AG04449 (cell line): Measurements from ENCODE around the gene SRBD1.

Experiments
- CTCF ChIA-PET: fragments of 350-600 bp; formaldehyde crosslinking; extraction: SDS; loops from one replicate; lab custom pipeline; 2021; ENCODE audit warnings: antibody characterized with exemption; lab: Yijun Ruan, JAX
- POLR2A ChIA-PET: fragments of 400-600, 350-600 bp; formaldehyde crosslinking; extraction: SDS; loops from one replicate; lab custom pipeline; 2020; ENCODE audit warnings: antibody characterized with exemption, inconsistent platforms; lab: Yijun Ruan, JAX
- DNase-seq: peaks from one replicate; pipeline ENCODE4 v3.0.0-alpha.2; 2010; ENCODE audit warnings: low read depth, low spot score
- H3K4me3 ChIP-seq: 2 replicates; pipeline ENCODE4 v1.5.1; 2011; ENCODE audit warnings: low read depth, mild to moderate bottlenecking, control low read depth, low read length
- TF ChIP-seq, protein P1 (sequence below): IDR thresholded peaks from one replicate; pipeline ENCODE4 v1.5.1; 2011; ENCODE audit warnings: mild to moderate bottlenecking, moderate library complexity, low read length, control low read depth, inconsistent platforms; ENCODE audit not compliant: insufficient read depth; ENCODE audit errors: missing control alignments

The SRBD1 gene

DNA sequence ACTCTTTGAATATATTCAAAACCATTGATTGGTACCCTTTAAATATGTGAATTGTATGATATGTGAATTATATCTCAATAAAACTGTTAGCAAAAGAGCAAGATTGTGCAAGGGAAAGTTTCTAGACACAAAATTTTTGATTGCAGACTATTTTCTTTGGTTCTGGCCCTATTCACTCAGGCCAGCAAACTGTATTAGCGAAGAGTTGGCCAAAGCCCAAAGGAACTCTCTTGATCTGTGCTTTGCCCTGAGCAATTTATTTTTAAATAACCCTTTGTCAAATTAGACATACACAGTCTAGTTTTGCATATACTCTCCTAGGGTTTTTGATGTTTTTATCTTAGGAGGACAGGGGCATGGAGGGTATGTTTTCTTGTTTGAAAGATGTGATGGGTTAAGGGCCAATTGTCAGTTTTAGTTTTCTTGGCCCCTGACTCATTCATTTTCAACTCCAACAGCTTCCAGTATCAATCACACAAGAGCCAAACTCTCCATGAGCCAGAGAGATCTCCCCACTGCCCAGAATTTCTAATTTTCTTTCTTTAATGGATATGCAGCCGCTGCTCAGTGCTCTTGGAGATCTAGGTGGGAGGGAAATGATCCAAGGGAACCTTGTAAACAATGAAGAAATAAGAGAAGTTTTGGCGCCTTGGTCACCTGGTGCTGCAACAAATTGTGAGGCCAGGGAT lies 231.5 kb downstream of the SRBD1 start:
- ChIA-PET POLR2A (no interaction called here), CTCF (no interaction called here)
- TF ChIP-seq, protein P1, sequence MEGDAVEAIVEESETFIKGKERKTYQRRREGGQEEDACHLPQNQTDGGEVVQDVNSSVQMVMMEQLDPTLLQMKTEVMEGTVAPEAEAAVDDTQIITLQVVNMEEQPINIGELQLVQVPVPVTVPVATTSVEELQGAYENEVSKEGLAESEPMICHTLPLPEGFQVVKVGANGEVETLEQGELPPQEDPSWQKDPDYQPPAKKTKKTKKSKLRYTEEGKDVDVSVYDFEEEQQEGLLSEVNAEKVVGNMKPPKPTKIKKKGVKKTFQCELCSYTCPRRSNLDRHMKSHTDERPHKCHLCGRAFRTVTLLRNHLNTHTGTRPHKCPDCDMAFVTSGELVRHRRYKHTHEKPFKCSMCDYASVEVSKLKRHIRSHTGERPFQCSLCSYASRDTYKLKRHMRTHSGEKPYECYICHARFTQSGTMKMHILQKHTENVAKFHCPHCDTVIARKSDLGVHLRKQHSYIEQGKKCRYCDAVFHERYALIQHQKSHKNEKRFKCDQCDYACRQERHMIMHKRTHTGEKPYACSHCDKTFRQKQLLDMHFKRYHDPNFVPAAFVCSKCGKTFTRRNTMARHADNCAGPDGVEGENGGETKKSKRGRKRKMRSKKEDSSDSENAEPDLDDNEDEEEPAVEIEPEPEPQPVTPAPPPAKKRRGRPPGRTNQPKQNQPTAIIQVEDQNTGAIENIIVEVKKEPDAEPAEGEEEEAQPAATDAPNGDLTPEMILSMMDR = no peak
- DNase-seq = no peak
- H3K4me3 ChIP-seq = no peak overlapping the region

DNA sequence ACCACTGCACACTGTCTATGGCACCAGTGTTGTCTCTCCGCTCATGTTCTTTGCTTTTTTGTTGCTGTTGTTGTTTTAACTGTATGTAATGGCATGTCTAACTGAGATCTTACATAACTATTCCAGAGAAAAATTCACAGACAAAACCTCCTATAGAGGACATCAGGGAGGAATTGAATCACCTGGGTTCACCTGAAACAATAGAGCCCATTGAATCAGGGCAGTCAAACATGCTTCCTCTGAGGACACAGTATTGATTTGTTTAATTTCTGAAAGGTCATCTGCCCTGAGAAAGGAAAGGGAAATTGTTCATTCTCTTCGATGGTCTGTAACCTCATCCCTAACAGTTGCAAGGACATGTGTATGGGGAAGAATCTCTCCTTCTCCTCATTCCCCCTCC lies 237.5 kb downstream of the SRBD1 start:
- no peak overlapping the region for H3K4me3 ChIP-seq
- TF ChIP-seq, protein P1 = no peak
- no peak for DNase-seq
- ChIA-PET POLR2A (no interaction called here), CTCF (no interaction called here)

DNA sequence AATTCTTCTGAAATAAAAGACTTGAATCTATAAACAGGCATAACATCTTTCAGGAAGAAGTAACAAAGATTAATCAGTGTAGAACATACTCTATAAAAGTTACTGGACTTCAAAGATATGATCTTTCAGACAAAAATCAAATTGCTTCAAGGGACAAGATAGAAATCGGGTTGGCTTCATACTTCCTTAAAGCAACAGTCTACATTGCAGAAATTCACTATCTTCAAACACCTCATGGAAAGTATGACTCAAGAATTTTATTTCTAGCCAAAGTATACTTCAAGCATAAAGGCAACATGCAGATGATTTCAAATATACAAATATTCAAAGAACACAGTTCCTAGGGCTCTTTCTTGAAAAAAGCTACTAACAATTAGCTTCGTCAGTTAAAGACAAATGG lies 240.7 kb downstream of the SRBD1 start:
- H3K4me3 ChIP-seq = no peak overlapping the region
- TF ChIP-seq, protein P1 = no peak
- peak; percentile 21 for DNase-seq
- ChIA-PET CTCF (interaction anchor here (0.9 to 1.1 kb wide), 2 partner anchors 13 to 60 kb away, joined by 3 read pairs; no protein-coding TSS in a partner anchor), POLR2A (no interaction called here)

DNA sequence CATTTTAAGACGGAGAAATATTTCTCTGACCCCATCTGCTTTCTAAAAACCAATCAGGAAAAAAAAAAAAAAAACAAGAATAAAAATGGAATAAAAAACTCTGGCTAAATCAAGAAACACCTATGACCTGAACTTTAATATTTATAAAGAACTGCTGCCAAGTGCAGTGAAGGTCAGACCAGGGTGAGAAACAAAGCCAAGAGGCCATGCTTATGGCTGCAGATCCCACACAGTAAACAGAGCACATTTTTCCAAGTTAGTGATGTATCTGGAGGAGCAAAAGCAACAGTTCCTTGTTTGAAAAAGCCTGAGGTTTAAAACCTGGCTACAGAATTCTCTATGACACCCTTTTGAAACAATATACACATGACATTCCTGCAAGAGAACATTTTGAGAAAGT lies 242.3 kb downstream of the SRBD1 start:
- ChIA-PET POLR2A (no interaction called here), CTCF (no interaction called here)
- H3K4me3 ChIP-seq = no peak overlapping the region
- DNase-seq = no peak
- TF ChIP-seq, protein P1 = no peak

DNA sequence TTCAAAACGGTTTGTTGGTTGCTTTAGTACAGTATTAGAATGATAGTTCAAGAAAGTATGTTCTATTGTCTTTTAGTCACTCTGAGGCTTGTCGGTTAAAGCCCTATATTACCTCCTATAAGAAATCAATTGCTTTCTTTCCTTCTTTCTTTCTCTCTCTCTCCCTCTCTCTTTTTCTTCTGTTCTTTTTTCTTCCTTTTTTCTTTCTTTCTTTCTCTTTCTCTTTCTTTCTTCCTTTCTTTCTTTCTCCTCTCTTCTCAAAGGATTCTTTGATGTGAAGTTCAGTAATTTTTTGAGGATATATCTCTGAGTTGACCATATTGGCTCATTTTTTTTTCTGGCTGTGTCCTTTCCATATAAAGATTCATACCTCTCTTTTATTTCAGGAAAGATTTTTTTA lies 249.4 kb downstream of the SRBD1 start:
- TF ChIP-seq, protein P1 = no peak
- no peak for DNase-seq
- CTCF ChIA-PET = no interaction called here
- no peak overlapping the region for H3K4me3 ChIP-seq
- POLR2A ChIA-PET = no interaction called here

DNA sequence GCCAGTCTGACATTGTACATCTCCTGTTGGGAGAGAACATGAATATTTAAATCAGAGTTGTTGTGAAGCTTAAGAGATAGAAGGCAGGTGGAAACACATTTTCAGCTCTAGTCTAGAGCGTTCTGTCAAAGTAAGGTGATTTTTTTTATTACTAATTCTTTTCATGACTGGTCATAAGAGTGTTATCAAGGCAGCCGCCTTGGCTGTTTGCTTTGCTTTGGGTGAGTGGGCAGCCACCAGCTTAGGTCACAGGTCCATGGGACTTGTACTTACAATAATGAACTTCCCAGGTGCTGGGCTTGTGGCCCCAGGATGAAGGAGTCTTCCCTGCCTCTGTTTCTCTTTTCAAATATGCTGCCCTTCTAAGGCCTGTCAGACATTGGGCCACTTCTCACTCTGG lies 256.3 kb downstream of the SRBD1 start:
- TF ChIP-seq, protein P1 = no peak
- CTCF ChIA-PET = no interaction called here
- no peak overlapping the region for H3K4me3 ChIP-seq
- DNase-seq = no peak
- POLR2A ChIA-PET = interaction anchor here (1.5 kb wide), 1 partner anchor 81 kb away, joined by 7 read pairs; no protein-coding TSS in a partner anchor
